SK-N-SH (cell line): Measurements from ENCODE around the gene ANP32A. TPM values are rescaled to one million over a fixed set of nuclear protein-coding genes. Genes with fewer than 3 reads are reported as not detected.

Experiments
- CTCF ChIA-PET: fragments of 300-600, 350-600 bp; formaldehyde crosslinking; extraction: SDS; loops from one replicate; lab custom pipeline; 2021; lab: Yijun Ruan, JAX
- POLR2A ChIA-PET: fragments of 350-600 bp; sonication (Branson Sonifier 250); formaldehyde crosslinking; extraction: SDS; loops from one replicate; lab custom pipeline; 2020; ENCODE audit warnings: antibody characterized with exemption, inconsistent platforms; lab: Yijun Ruan, JAX
- DNase-seq: peaks from one replicate; pipeline ENCODE4 v3.0.0; 2012
- H2AFZ ChIP-seq: fragments of 200-600 bp; sonication (generic); 2 replicates; pipeline ENCODE4 v1.8.1; 2016; ENCODE audit warnings: antibody characterized with exemption, mild to moderate bottlenecking, low read depth
- H3F3A ChIP-seq: fragments of 200-600 bp; sonication (generic); replicated peaks from 2 replicates; pipeline ENCODE3; 2016; ENCODE audit warnings: antibody characterized with exemption, mild to moderate bottlenecking; ENCODE audit not compliant: insufficient read depth
- H3K27ac ChIP-seq, 2 experiments: fragments of 200-500 bp in 1 of 2; fragments of 200-600 bp in 1 of 2; sonication (Bioruptor generic) in 1 of 2; sonication (generic), shearing (Covaris generic) in 1 of 2; 2 replicates each; pipeline versions ENCODE4 v1.5.1 to v1.6.1; 2014 to 2016; ENCODE audit warnings: low read depth in 2 of 2, inconsistent platforms in 1 of 2, low read length in 1 of 2, mild to moderate bottlenecking in 1 of 2, mixed read lengths in 1 of 2
- H3K27me3 ChIP-seq: fragments of 200-600 bp; sonication (generic), shearing (Covaris generic); 2 replicates; pipeline ENCODE4 v1.6.1; 2016; ENCODE audit warnings: mixed run types; ENCODE audit not compliant: insufficient read depth
- H3K36me3 ChIP-seq, 2 experiments: fragments of 200-500 bp in 1 of 2; fragments of 200-600 bp in 1 of 2; sonication (Bioruptor generic) in 1 of 2; sonication (generic) in 1 of 2; replicated peaks in 1 of 2; 2 replicates each; pipeline versions ENCODE3 to v1.5.1; 2014 to 2016; ENCODE audit warnings: low read length in 1 of 2, mild to moderate bottlenecking in 1 of 2; ENCODE audit not compliant: insufficient read depth in 2 of 2, control insufficient read depth in 1 of 2
- H3K4me1 ChIP-seq, 2 experiments: fragments of 200-500 bp in 1 of 2; fragments of 200-600 bp in 1 of 2; sonication (Bioruptor generic) in 1 of 2; sonication (generic), shearing (Covaris generic) in 1 of 2; 2 replicates each; pipeline versions ENCODE4 v1.5.1 to v1.6.1; 2014 to 2016; ENCODE audit warnings: low read depth in 1 of 2, low read length in 1 of 2, mixed run types in 1 of 2; ENCODE audit not compliant: insufficient read depth in 2 of 2, control insufficient read depth in 1 of 2
- H3K4me2 ChIP-seq: fragments of 200-600 bp; sonication (generic), shearing (Covaris generic); 2 replicates; pipeline ENCODE4 v1.6.1; 2017; ENCODE audit warnings: mixed run types
- H3K4me3 ChIP-seq, 2 experiments: fragments of 200-500 bp in 1 of 2; fragments of 200-600 bp in 1 of 2; sonication (Bioruptor generic) in 1 of 2; sonication (generic), shearing (Covaris generic) in 1 of 2; 2 replicates each; pipeline versions ENCODE4 v1.5.1 to v1.8.1; 2014 to 2016; ENCODE audit warnings: low read depth in 2 of 2, inconsistent platforms in 1 of 2, low read length in 1 of 2, mild to moderate bottlenecking in 1 of 2, mixed read lengths in 1 of 2, moderate library complexity in 1 of 2
- H3K79me2 ChIP-seq: fragments of 200-600 bp; sonication (generic); 2 replicates; pipeline ENCODE4 v1.8.1; 2017; ENCODE audit warnings: mild to moderate bottlenecking; ENCODE audit not compliant: insufficient read depth
- H3K9ac ChIP-seq: fragments of 200-600 bp; sonication (generic); 2 replicates; pipeline ENCODE4 v1.6.1; 2017; ENCODE audit warnings: mixed run types
- H3K9me2 ChIP-seq: fragments of 200-600 bp; sonication (generic); 2 replicates; pipeline ENCODE4 v1.6.1; 2017; ENCODE audit warnings: mixed run types
- H3K9me3 ChIP-seq: fragments of 200-600 bp; sonication (generic); 2 replicates; pipeline ENCODE4 v1.6.1; 2017; ENCODE audit warnings: mixed run types, mild to moderate bottlenecking, moderate library complexity
- H4K20me1 ChIP-seq: fragments of 200-600 bp; sonication (generic); 2 replicates; pipeline ENCODE4 v1.6.1; 2017; ENCODE audit warnings: mild to moderate bottlenecking, mixed run types; ENCODE audit not compliant: insufficient read depth
- EP300 ChIP-seq, 2 experiments: IDR thresholded peaks; 2 replicates each; pipeline versions ENCODE4 v1.4.0 to v1.6.1; 2012; ENCODE audit warnings: borderline replicate concordance in 1 of 2, low read depth in 1 of 2, low read length in 1 of 2
- EZH2phosphoT487 ChIP-seq: fragments of 200-600 bp; sonication (generic); IDR thresholded peaks from 2 replicates; pipeline ENCODE4 v1.6.1; 2017; ENCODE audit warnings: low read depth, mixed run types, mild to moderate bottlenecking, antibody characterized with exemption, moderate library complexity, borderline replicate concordance
- FOSL2 ChIP-seq: IDR thresholded peaks from 2 replicates; pipeline ENCODE4 v1.4.0; 2012; ENCODE audit warnings: low read depth, mild to moderate bottlenecking, moderate library complexity, borderline replicate concordance
- TEAD4 ChIP-seq: IDR thresholded peaks from 2 replicates; pipeline ENCODE4 v1.4.0; 2012; ENCODE audit warnings: mild to moderate bottlenecking, borderline replicate concordance; ENCODE audit not compliant: insufficient read depth
- WGBS: methylation state at CpG from one replicate; pipeline ENCODE4 v1.1.6; 2017; ENCODE audit warnings: low lambda C conversion rate; 5-methylcytosine and 5-hydroxymethylcytosine counted together
- polyA plus RNA-seq, 3 experiments: library from polyadenylated mRNA; depleted of rRNA; stranded (reverse); fragments of >200 nt; gene quantifications; 2 replicates each; pipeline ENCODE4 v1.2.3, GENCODE V29; 2012
- small RNA-seq, 7 experiments: library from RNA; depleted of rRNA; stranded (forward); fragments of <200 nt; gene quantifications; one replicate each; pipeline ENCODE3, GENCODE V24; 2012

Gene ANP32A
- polyA plus RNA-seq, 1 of the 3 experiments (the other 2 are of a cell fraction), result 58.4 TPM

- H3K4me1 ChIP-seq, result peaks cover 0 to 8% of the 10 kb centered on the region in 2 experiments; a peak in 1 of 4 replicates
- H3K79me2 ChIP-seq, result no peaks in the 10 kb centered on the region
- H3F3A ChIP-seq, result no peaks in the 10 kb centered on the region
- H2AFZ ChIP-seq, result no peak overlapping the region
- no peak for TF ChIP-seq EP300 (IDR thresholded peaks at IDR 0.05; ENCODE audit: borderline replicate concordance in 1 of 2, low read depth in 1 of 2, low read length in 1 of 2)
- TF ChIP-seq FOSL2, result no peak
- TF ChIP-seq EZH2phosphoT487, result no peak
- TF ChIP-seq TEAD4, result no peak
- TF ChIP-seq, all 33 proteins: peak for 0
- Histone ChIP-seq H3K4me3 (no peak overlapping the region), H3K9me3 (no peaks in the 10 kb centered on the region), H3K9ac (no peak overlapping the region), H3K36me3 (no peaks in the 10 kb centered on the region), H3K4me2 (no peak overlapping the region), H3K27me3 (no peaks in the 10 kb centered on the region; the same call in 1 of the 2 replicates), H4K20me1 (no peaks in the 10 kb centered on the region), H3K9me2 (no peaks in the 10 kb centered on the region), H3K27ac (no peak overlapping the region)
- no peak for DNase-seq
- CTCF ChIA-PET, result interaction anchor here (0.9 to 8.6 kb wide), 6 partner anchors 8 to 195 kb away, joined by 3 to 90 read pairs (median 5); no protein-coding TSS in a partner anchor
- POLR2A ChIA-PET, result no interaction called here
- 23% methylated on average over 5 of the region's 8 CpGs for WGBS
Measured at GRCh38 chr15:68729789-68730411, 90.8 kb downstream of the ANP32A start.

Small RNAs within 50 kb of the gene (small RNA-seq; reads per million reads assigned to genes)
- gene MIR4312, result 0 reads per million in 7 experiments

Other genes starting within 250 kb of the ANP32A start
- gene CORO2B, start 241.9 kb downstream of the ANP32A start, polyA plus RNA-seq (2012; rRNA removed), result 2.3 and 3.6 TPM in 2 replicates
- gene SPESP1, start 109.6 kb upstream of the ANP32A start, polyA plus RNA-seq (2012; rRNA removed), result not detected in 2 replicates
- 0.02 and 0.05 TPM in 2 replicates for gene NOX5, start 193.8 kb upstream of the ANP32A start, polyA plus RNA-seq (2012; rRNA removed)